SK-N-SH (cell line): ENCODE results near the gene PRRC2A. TPM values are rescaled to one million over a fixed set of nuclear protein-coding genes. Genes with fewer than 3 reads are reported as not detected.

Experiments
- CTCF ChIA-PET: fragments of 300-600, 350-600 bp; formaldehyde crosslinking; extraction: SDS; loops from one replicate; lab custom pipeline; 2021; lab: Yijun Ruan, JAX
- POLR2A ChIA-PET: fragments of 350-600 bp; sonication (Branson Sonifier 250); formaldehyde crosslinking; extraction: SDS; loops from one replicate; lab custom pipeline; 2020; ENCODE audit warnings: antibody characterized with exemption, inconsistent platforms; lab: Yijun Ruan, JAX
- DNase-seq: peaks from one replicate; pipeline ENCODE4 v3.0.0; 2012
- H2AFZ ChIP-seq: fragments of 200-600 bp; sonication (generic); 2 replicates; pipeline ENCODE4 v1.8.1; 2016; ENCODE audit warnings: antibody characterized with exemption, mild to moderate bottlenecking, low read depth
- H3F3A ChIP-seq: fragments of 200-600 bp; sonication (generic); replicated peaks from 2 replicates; pipeline ENCODE3; 2016; ENCODE audit warnings: antibody characterized with exemption, mild to moderate bottlenecking; ENCODE audit not compliant: insufficient read depth
- H3K27ac ChIP-seq, 2 experiments: fragments of 200-500 bp in 1 of 2; fragments of 200-600 bp in 1 of 2; sonication (Bioruptor generic) in 1 of 2; sonication (generic), shearing (Covaris generic) in 1 of 2; 2 replicates each; pipeline versions ENCODE4 v1.5.1 to v1.6.1; 2014 to 2016; ENCODE audit warnings: low read depth in 2 of 2, inconsistent platforms in 1 of 2, low read length in 1 of 2, mild to moderate bottlenecking in 1 of 2, mixed read lengths in 1 of 2
- H3K27me3 ChIP-seq: fragments of 200-600 bp; sonication (generic), shearing (Covaris generic); 2 replicates; pipeline ENCODE4 v1.6.1; 2016; ENCODE audit warnings: mixed run types; ENCODE audit not compliant: insufficient read depth
- H3K36me3 ChIP-seq, 2 experiments: fragments of 200-500 bp in 1 of 2; fragments of 200-600 bp in 1 of 2; sonication (Bioruptor generic) in 1 of 2; sonication (generic) in 1 of 2; replicated peaks in 1 of 2; 2 replicates each; pipeline versions ENCODE3 to v1.5.1; 2014 to 2016; ENCODE audit warnings: low read length in 1 of 2, mild to moderate bottlenecking in 1 of 2; ENCODE audit not compliant: insufficient read depth in 2 of 2, control insufficient read depth in 1 of 2
- H3K4me1 ChIP-seq, 2 experiments: fragments of 200-500 bp in 1 of 2; fragments of 200-600 bp in 1 of 2; sonication (Bioruptor generic) in 1 of 2; sonication (generic), shearing (Covaris generic) in 1 of 2; 2 replicates each; pipeline versions ENCODE4 v1.5.1 to v1.6.1; 2014 to 2016; ENCODE audit warnings: low read depth in 1 of 2, low read length in 1 of 2, mixed run types in 1 of 2; ENCODE audit not compliant: insufficient read depth in 2 of 2, control insufficient read depth in 1 of 2
- H3K4me2 ChIP-seq: fragments of 200-600 bp; sonication (generic), shearing (Covaris generic); 2 replicates; pipeline ENCODE4 v1.6.1; 2017; ENCODE audit warnings: mixed run types
- H3K4me3 ChIP-seq, 2 experiments: fragments of 200-500 bp in 1 of 2; fragments of 200-600 bp in 1 of 2; sonication (Bioruptor generic) in 1 of 2; sonication (generic), shearing (Covaris generic) in 1 of 2; 2 replicates each; pipeline versions ENCODE4 v1.5.1 to v1.8.1; 2014 to 2016; ENCODE audit warnings: low read depth in 2 of 2, inconsistent platforms in 1 of 2, low read length in 1 of 2, mild to moderate bottlenecking in 1 of 2, mixed read lengths in 1 of 2, moderate library complexity in 1 of 2
- H3K79me2 ChIP-seq: fragments of 200-600 bp; sonication (generic); 2 replicates; pipeline ENCODE4 v1.8.1; 2017; ENCODE audit warnings: mild to moderate bottlenecking; ENCODE audit not compliant: insufficient read depth
- H3K9ac ChIP-seq: fragments of 200-600 bp; sonication (generic); 2 replicates; pipeline ENCODE4 v1.6.1; 2017; ENCODE audit warnings: mixed run types
- H3K9me2 ChIP-seq: fragments of 200-600 bp; sonication (generic); 2 replicates; pipeline ENCODE4 v1.6.1; 2017; ENCODE audit warnings: mixed run types
- H3K9me3 ChIP-seq: fragments of 200-600 bp; sonication (generic); 2 replicates; pipeline ENCODE4 v1.6.1; 2017; ENCODE audit warnings: mixed run types, mild to moderate bottlenecking, moderate library complexity
- H4K20me1 ChIP-seq: fragments of 200-600 bp; sonication (generic); 2 replicates; pipeline ENCODE4 v1.6.1; 2017; ENCODE audit warnings: mild to moderate bottlenecking, mixed run types; ENCODE audit not compliant: insufficient read depth
- CHD2 ChIP-seq: fragments of 150-350 bp; IDR thresholded peaks from 2 replicates; pipeline ENCODE4 v1.6.1; 2018; ENCODE audit warnings: low read length; ENCODE audit not compliant: partially characterized antibody
- ELF1 ChIP-seq: IDR thresholded peaks from 2 replicates; pipeline ENCODE4 v1.4.0; 2012
- FOXM1 ChIP-seq: IDR thresholded peaks from 2 replicates; pipeline ENCODE4 v1.4.0; 2012; ENCODE audit warnings: low read depth, mild to moderate bottlenecking
- GABPA ChIP-seq: IDR thresholded peaks from 2 replicates; pipeline ENCODE4 v1.4.0; 2012; ENCODE audit warnings: low read depth, mild to moderate bottlenecking
- MXI1 ChIP-seq: IDR thresholded peaks from 2 replicates; pipeline ENCODE4 v1.6.1; 2012; ENCODE audit warnings: mild to moderate bottlenecking, low read depth, low read length, improper control_type of control experiment
- RAD21 ChIP-seq: IDR thresholded peaks from 2 replicates; pipeline ENCODE4 v1.6.1; 2012; ENCODE audit warnings: mild to moderate bottlenecking, low read length
- RFX5 ChIP-seq: IDR thresholded peaks from 2 replicates; pipeline ENCODE4 v1.6.1; 2012; ENCODE audit warnings: mild to moderate bottlenecking, improper control_type of control experiment, low read length
- RXRA ChIP-seq: IDR thresholded peaks from 2 replicates; pipeline ENCODE4 v1.4.0; 2012; ENCODE audit warnings: low read depth, mild to moderate bottlenecking, borderline replicate concordance
- TAF1 ChIP-seq: IDR thresholded peaks from 2 replicates; pipeline ENCODE4 v1.6.1; 2012; ENCODE audit warnings: low read depth, mild to moderate bottlenecking, low read length, moderate library complexity, borderline replicate concordance
- TCF12 ChIP-seq: IDR thresholded peaks from 2 replicates; pipeline ENCODE4 v1.4.0; 2012
- TEAD4 ChIP-seq: IDR thresholded peaks from 2 replicates; pipeline ENCODE4 v1.4.0; 2012; ENCODE audit warnings: mild to moderate bottlenecking, borderline replicate concordance; ENCODE audit not compliant: insufficient read depth
- YY1 ChIP-seq: IDR thresholded peaks from 2 replicates; pipeline ENCODE4 v1.4.0; 2012; ENCODE audit warnings: low read depth, mild to moderate bottlenecking
- WGBS: methylation state at CpG from one replicate; pipeline ENCODE4 v1.1.6; 2017; ENCODE audit warnings: low lambda C conversion rate; 5-methylcytosine and 5-hydroxymethylcytosine counted together
- polyA plus RNA-seq, 3 experiments: library from polyadenylated mRNA; depleted of rRNA; stranded (reverse); fragments of >200 nt; gene quantifications; 2 replicates each; pipeline ENCODE4 v1.2.3, GENCODE V29; 2012
- TF ChIP-seq, protein P1 (sequence below): IDR thresholded peaks from 2 replicates; pipeline ENCODE4 v1.4.0; 2012; ENCODE audit warnings: low read depth, borderline replicate concordance
- TF ChIP-seq, protein P2 (sequence below): IDR thresholded peaks from 2 replicates; pipeline ENCODE4 v1.6.1; 2012; ENCODE audit warnings: mild to moderate bottlenecking, low read depth, low read length, moderate library complexity
- TF ChIP-seq, protein P3 (sequence below): IDR thresholded peaks from 2 replicates; pipeline ENCODE4; 2012

PRRC2A gene
- polyA plus RNA-seq, 1 of the 3 experiments (the other 2 are of a cell fraction) = 76.1 TPM

DNA sequence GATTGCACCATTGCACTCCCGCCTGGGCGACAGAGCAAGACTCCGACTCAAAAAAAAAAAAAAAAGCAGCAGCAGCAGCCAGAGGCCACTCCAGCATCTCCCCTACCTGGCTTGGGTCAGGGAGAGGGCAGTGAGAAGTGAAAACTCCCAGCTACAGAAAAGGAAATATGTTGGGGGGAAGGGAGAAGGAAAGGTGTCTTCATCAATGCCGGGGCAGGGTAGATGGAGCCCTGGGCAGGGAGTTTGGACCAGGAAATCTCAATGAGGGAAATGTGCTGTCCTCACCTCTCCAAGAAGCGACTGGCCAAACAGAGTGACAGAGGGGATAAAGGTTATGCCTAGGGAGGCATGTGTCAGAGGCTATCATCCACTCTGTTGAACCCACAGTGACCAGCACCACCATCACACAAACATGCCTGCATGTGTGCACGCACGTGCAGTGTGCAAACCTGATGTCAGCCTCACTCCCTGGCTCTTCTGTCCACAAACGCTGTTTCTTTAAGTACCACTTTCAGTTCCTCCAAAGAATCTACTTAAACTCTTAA, 6.4 kb upstream of the PRRC2A start:
- Histone ChIP-seq H3K27me3 (no peaks in the 10 kb centered on the region), H2AFZ (no peak overlapping the region), H3K4me1 (no peaks in the 10 kb centered on the region; a peak in 1 of 4 replicates), H3K4me2 (no peak overlapping the region), H3K9me2 (no peaks in the 10 kb centered on the region), H3K36me3 (no peaks in the 10 kb centered on the region), H4K20me1 (no peaks in the 10 kb centered on the region), H3K9ac (no peak overlapping the region), H3F3A (peaks cover 6% of the 10 kb centered on the region), H3K4me3 (no peak overlapping the region), H3K27ac (no peak overlapping the region), H3K79me2 (no peaks in the 10 kb centered on the region), H3K9me3 (no peaks in the 10 kb centered on the region)
- CTCF ChIA-PET = interaction anchor here (7.0 kb wide), 1 partner anchor 16 kb away, joined by 35 read pairs; no protein-coding TSS in a partner anchor
- TF ChIP-seq RAD21 (no peak), CHD2 (no peak), MXI1 (no peak), TCF12 (no peak), TEAD4 (no peak), TAF1 (no peak), ELF1 (no peak), FOXM1 (no peak), RFX5 (no peak), YY1 (no peak), RXRA (no peak), GABPA (no peak)
- TF ChIP-seq, protein P1, sequence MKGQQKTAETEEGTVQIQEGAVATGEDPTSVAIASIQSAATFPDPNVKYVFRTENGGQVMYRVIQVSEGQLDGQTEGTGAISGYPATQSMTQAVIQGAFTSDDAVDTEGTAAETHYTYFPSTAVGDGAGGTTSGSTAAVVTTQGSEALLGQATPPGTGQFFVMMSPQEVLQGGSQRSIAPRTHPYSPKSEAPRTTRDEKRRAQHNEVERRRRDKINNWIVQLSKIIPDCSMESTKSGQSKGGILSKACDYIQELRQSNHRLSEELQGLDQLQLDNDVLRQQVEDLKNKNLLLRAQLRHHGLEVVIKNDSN = no peak
- TF ChIP-seq, protein P2, sequence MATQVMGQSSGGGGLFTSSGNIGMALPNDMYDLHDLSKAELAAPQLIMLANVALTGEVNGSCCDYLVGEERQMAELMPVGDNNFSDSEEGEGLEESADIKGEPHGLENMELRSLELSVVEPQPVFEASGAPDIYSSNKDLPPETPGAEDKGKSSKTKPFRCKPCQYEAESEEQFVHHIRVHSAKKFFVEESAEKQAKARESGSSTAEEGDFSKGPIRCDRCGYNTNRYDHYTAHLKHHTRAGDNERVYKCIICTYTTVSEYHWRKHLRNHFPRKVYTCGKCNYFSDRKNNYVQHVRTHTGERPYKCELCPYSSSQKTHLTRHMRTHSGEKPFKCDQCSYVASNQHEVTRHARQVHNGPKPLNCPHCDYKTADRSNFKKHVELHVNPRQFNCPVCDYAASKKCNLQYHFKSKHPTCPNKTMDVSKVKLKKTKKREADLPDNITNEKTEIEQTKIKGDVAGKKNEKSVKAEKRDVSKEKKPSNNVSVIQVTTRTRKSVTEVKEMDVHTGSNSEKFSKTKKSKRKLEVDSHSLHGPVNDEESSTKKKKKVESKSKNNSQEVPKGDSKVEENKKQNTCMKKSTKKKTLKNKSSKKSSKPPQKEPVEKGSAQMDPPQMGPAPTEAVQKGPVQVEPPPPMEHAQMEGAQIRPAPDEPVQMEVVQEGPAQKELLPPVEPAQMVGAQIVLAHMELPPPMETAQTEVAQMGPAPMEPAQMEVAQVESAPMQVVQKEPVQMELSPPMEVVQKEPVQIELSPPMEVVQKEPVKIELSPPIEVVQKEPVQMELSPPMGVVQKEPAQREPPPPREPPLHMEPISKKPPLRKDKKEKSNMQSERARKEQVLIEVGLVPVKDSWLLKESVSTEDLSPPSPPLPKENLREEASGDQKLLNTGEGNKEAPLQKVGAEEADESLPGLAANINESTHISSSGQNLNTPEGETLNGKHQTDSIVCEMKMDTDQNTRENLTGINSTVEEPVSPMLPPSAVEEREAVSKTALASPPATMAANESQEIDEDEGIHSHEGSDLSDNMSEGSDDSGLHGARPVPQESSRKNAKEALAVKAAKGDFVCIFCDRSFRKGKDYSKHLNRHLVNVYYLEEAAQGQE = no peak
- TF ChIP-seq, protein P3, sequence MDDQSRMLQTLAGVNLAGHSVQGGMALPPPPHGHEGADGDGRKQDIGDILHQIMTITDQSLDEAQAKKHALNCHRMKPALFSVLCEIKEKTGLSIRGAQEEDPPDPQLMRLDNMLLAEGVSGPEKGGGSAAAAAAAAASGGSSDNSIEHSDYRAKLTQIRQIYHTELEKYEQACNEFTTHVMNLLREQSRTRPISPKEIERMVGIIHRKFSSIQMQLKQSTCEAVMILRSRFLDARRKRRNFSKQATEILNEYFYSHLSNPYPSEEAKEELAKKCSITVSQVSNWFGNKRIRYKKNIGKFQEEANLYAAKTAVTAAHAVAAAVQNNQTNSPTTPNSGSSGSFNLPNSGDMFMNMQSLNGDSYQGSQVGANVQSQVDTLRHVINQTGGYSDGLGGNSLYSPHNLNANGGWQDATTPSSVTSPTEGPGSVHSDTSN = no peak
- WGBS = 83% methylated on average over 7 of the region's 8 CpGs
- POLR2A ChIA-PET = no interaction called here
- no peak for DNase-seq
